Epidermal melanocyte (primary cell): ENCODE measurements around the gene PCDH12.

ENCODE experiments used
- DNase-seq: peaks from one replicate; pipeline ENCODE4 v3.0.0; 2011; ENCODE audit warnings: low spot score; ENCODE audit not compliant: insufficient read length

The PCDH12 gene

DNA sequence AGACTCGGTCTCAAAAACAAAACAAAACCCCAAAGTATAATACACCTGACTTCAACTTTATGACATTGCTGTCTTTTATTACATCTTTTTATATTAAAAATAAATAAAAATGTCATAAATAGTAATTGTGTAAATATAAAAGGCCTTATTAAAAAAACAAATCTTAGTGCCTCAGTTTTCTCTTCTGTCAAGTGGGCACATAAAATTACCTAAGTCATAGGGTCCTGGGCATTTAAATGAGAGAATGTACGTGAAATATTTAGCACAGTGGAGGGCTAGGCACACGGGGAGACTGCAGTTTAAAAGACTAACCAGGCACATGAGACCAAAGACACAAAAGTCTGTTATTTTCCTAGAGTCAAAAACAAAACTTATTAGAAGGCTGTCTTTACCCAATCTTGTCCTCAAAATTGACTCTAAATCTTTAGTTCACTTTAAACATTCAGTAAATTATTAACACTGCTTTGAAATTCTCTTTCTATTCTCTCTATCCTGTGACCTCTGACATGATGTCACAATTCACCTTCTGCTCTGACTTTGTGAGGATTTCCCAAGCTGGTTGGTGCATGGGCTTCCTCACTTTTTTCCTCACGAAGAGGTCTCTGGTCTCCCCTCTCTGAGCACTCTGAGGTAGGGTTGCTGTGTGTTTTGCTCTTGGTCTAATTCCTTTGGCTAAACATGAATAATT is 8.4 kb upstream of the PCDH12 start:
- no peak for DNase-seq

DNA sequence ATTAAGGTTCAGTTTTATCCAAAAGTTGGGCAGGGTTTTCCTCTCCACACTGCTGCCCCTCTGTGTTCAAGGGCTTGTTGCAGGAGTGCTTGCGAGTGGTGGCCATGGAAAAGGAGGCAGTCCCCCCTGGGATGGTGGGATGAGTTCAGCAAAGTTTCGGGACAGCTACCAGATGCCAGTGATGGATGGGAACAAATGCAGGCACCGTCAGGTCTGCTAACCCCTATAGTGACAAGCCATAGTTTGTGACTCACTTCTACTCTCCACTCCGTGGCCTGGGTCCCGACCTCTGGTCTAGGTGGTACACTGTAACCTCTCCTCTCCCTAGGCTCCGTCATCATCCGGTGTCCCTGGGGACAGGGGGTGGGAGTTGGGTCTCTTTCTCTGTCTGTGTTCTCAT is 7.1 kb upstream of the PCDH12 start:
- no peak for DNase-seq

DNA sequence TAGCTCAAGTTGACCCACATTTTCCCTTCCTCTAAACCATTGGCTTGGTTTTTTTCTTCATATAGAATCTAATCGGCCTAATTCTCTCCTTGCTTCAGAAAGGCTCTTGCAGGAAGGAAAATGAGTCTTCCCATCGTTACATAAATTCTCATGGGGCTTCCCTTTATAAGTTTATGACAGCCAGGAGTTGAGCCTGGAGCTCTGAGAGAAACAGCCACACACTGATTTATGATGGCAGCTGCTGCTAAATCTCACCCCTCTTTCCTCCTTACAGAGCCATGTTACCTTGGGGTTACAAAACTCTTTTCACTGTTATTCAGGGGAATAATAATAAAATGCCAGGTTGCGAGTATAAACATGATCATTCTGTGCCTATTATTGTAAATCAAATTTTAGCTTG is 5.7 kb upstream of the PCDH12 start:
- no peak for DNase-seq

DNA sequence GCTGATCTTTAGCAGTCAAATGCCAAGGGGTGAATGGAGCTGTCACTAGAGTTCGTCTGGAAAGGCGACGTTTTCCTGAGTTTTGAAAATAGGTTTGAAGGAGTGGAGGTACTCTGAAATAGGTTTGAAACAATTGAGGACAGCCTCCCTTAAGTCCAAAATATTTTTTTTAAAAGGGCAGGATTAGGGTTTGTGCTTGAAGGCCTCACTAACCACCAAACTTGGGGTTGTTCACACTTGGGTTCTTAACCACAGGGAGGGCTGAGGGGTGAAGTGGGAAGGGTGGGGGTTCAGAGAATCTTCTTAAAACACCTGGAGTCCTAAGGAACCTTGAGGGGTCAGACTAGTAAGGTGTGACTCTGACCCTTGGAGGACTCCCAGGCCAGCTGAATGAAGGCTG is 3.5 kb upstream of the PCDH12 start:
- no peak for DNase-seq

DNA sequence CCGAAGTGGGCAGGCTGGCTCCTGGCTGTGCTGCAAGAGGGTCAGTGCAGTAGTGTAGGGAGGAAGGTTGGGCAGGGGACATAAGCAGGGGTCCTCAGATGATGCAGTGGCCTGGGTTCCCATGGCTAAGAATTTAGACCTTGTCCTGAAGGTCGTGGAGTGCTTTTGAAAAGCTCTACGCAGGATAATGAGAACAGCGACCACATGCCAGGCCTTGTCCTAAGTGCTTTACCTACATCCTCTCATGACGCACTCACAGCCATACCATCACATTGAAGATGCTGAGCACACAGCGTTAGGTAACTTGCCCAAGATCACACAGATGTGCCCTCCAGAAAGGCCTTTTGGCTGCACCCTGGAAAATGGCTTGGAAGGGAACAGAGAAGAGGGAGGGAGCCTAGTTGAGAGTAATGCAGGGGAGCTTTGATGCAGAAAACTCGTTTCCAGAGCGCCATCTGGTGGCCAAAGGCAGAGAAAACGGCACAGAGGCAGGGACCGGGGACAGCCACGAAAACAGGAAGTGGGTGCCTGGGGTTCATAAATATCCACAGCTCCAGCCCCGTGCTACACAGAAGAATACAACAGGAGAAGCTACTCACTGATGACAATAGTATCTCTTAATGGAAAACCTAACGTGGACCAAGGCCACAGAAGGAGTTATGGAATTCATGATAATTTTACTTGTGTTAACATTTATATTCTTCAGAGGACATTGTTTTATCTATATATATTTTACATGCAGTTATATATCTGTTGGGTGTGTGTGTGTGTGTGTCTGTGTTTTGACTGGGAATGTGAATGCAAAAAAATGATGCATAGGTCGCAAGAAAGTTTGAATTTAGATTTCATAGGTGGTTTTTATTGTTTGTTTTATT is 2.7 kb upstream of the PCDH12 start:
- DNase-seq = peak; percentile 85

DNA sequence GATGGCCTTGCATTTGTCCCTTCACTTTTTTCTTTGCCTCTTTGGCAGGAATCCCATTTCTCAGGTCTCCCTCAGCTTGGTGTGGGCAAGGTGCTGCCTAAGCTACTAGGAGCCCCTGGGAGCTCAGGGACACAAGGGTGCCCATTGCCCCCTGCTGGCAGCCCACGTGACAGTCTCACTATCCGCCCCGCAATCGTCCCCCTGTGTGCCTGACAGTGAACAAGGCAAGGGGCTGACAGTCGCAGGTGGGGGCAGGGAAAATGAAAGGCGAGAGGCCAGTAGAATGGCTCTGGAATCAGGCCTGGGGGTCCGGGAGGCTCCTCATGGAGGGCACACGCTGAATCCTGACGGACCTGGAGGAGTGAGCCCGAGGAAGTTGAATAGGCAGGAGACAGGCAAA is 2.0 kb upstream of the PCDH12 start:
- DNase-seq = no peak

DNA sequence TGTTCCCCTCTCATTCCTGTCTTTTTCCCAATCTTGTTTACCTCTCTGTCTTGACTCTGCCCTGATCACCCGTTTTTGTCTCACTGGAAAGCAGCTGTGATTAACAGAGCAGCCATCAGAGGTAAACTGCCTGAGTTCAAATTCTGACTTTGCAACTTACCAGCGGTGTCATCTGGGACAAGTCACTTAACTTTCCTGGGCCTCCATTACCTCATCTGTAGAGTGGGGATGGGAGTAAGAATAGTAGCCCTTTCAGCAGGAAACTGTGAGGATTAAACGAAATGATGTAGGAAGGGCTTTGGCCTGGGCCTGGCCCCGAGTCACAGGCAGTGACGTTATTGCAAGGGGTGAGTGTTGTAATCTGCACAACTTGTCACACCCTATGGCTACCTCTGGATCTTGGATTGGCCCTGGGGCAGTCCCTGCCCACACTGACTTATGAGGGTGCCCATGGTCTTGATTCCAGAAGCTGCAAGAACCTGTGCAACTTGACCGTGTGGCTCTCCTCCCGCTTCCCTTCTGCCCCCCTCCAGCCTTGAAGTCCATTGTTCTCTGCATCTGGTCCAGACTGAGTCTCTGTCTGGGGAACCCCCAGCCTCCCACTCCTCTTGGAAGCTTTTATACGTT is 657 bp upstream of the PCDH12 start:
- no peak for DNase-seq

DNA sequence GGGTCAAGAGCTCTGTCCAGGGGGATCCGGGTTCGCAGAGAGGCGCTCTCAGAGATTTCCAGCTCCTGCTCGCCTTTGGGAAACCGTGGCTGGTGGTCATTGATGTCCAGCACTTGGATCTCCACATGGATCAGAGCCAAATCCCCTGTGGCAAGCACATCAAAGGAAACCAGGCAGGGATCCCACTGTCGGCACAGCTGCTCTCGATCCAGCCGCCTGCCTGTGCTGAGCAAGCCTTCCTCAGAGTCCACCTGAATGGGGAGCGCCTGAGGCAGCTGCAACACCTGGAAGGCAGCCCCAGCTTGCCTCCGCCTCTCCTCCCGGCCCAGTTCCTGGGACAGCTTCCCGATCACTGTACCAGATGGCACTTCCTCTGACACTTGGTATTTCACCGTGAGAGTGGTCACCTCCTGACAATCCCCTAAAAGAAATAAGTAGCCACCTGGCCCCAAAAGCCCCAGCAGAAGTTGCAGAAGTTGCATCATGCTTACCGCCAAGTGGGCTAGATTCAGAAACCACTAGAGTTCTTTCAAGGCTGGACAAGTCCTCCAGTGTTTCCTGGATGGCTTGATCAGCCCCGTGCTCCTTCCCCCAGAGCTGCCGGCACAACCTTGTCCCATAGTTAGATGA is 520 bp downstream of the PCDH12 start:
- no peak for DNase-seq

DNA sequence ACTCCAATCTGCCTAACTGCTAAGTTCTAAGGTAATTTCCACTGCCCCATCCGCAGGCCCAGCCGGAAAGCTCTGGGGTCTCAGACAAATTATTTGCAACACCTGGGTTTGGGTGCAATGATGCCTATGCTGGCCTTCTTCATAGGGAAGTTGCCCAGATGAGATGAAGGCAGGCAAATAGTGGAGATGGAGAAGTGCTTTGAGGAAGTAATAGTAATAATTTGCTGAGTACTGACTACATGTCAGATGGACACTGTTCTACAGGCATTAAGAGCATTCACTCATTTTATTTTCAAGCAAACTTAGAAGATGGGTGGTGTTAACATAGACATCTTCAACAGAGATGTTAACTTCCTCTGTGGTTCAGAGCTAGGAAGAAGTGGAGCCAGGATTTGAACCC is 3.8 kb downstream of the PCDH12 start:
- no peak for DNase-seq

DNA sequence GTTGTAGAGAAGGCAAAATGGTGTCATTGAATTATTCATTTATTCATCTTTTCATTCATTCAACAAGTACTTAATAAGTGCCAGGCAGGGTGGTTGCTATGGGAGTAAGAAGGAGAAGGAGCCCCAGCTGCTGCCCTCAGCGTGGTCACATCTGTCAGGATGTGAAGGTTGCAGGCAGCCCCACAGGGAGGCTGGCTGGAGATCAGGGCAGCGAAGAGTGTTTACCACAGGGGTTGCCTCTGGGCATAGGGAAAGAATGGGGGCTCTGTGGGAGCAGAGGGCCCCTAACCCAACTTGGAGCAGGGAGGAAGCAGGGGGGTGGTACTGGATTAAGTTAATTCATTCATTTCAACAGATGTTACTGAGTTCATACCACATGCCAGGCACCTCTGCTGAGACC is 6.0 kb downstream of the PCDH12 start:
- DNase-seq = no peak

DNA sequence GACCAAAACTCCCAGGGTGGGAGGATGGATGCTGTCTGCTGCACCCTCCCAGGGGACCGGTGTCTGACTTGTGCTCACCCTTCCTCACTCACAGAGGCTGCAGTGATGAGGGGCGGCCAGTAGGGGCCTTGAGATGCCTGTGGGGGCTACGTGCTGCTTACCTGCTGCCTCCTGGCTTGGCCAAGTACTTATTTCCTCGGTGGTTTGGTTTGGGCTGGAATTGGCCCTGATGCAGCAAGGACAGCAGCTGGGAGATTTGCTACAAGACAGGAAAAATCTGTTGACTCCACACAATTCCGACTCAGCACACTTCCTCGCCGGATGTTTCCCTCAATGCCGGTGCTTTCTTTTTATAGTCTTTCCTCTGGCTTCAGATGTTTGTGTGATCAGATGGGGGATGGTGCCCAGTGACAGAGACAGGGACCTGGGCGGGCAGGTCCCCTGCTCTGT is 6.6 kb downstream of the PCDH12 start:
- DNase-seq = no peak

DNA sequence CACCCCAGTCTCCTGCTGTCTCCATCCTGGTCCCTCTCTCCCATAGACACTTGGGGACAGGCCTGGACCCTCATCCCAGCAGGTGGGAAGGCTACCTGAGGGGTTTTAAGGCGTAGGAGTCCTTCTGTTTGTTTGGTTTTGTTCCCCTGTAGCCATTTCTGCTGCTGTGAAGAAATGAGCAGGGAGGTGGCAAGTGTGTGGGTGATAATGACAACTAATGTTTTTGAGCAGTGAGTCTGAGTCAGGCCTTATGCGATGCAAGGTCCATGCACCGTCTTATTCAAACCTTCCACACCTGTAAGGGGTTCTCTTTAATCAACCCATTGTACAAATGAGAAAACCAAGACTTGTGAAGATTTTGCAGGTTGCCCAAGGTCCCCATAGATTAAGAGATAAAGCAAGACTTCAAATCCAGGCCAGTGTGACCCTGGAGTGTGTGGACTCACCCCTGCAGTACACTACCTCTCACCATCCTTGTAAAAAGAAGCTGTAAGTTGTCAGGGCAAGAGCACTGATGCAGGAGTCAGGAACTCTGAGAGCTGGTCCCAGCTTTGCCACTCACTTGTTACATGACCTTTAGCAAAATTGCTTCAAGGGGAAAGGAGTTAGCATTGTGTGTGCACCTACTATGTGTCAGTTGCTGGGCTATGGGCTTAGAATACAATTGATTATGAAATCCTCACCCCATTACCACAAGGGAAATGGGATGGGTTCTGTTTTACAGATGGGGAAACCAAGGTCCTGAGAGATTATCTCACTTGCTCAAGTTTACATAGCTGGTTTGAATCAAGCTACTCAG is 7.6 kb downstream of the PCDH12 start:
- DNase-seq = no peak

DNA sequence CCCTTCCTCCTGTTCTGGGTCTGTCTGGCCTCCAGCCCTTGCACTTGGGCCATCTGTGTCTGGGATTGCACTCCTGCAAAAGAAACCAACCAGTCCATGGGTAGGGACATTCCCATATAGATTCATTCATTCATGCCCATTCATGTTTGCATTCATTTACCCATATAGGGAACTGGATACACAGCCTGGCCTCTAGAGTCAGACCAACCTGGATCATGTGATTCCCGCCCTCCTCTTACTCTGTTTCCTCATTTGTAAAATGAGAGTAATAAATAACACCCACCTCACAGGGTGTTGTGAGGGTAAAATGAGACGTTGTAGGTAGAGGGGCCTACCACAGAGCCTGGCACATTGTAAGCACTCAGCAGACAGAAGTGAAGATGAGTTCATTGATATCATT is 8.5 kb downstream of the PCDH12 start:
- no peak for DNase-seq

DNA sequence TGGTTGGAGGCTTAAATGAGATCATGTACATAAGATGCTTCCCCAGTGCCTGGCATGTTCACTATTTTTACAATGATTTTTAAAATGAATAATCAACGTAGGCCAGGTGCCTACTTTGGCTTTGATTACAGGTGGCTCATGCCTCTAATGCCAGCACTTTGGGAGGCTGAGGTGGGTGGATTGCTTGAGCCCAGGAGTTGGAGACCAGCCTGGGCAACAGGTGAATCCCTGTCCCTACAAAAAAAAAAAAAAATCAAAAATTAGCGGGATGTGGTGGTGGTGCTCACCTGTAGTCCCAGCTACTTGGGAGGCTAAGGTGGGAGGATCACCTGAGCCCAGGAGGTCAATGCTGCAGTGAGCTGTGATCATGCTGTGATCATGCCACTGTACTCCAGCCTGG is 9.2 kb downstream of the PCDH12 start:
- DNase-seq = no peak

DNA sequence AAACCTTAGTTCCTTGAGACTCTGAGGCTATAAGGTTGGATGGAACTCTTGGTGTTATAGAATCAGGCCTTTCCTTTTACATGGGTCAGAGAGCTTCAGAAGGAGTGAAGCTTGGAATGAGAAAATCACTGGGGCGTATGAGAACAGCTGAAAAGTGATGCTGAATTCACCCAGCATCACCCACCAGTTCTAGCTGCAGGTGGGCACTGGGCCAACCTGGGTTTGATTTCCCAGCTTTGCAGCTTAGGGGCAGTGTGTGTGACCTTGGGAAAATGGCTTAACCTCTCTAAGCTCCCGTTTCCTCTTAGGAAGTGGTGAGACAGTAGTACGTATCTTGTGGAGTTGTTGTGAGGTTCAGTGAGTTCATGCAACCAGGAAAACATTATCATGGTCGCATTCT is 10.7 kb downstream of the PCDH12 start:
- no peak for DNase-seq

DNA sequence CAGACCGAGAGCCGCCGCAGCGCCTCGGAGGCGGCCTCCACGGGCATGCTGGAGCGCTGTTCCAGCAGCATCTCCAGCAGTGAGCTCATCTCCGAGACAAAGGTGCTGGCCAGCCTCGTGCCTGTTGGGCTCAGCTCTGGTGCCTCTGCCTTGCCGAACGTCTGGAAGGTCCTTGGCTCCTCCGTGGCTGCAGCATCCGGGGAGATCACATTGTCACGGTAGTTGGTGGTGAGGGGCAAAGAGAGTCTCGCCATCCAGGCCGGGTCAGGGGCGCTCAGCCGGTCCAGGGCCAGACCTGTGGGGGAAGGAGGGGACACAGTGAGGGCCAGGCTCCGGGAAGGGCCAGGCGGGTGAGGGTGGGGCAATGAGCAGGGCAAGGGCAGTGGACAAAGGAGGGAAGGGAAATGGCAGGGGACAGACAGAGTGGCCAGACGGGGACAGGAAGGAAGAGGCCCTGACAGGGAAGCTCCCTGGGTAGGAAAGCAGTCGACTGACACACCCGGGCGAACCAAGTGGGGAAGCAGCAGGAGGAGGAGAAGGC is 12.4 kb downstream of the PCDH12 start:
- no peak for DNase-seq

DNA sequence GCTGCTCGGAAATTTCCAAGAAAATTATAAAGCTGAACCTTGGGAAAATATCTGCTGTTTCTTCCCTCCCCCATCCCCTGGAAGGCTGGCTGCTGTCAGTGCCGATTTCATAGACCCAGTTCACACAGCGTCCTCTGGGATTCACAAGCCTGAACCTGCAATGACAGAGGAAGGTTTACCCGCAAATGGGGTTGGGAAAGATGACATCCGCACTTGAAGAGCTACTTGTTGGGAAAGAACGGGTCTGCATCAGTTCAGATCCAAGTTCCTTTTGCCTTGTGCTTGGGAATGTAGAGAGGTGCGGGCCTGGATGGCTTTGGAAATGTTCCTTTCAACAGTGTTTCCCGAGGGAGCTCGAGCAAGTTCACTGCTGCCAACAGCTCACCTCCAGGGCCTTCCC is 13.9 kb downstream of the PCDH12 start:
- no peak for DNase-seq

DNA sequence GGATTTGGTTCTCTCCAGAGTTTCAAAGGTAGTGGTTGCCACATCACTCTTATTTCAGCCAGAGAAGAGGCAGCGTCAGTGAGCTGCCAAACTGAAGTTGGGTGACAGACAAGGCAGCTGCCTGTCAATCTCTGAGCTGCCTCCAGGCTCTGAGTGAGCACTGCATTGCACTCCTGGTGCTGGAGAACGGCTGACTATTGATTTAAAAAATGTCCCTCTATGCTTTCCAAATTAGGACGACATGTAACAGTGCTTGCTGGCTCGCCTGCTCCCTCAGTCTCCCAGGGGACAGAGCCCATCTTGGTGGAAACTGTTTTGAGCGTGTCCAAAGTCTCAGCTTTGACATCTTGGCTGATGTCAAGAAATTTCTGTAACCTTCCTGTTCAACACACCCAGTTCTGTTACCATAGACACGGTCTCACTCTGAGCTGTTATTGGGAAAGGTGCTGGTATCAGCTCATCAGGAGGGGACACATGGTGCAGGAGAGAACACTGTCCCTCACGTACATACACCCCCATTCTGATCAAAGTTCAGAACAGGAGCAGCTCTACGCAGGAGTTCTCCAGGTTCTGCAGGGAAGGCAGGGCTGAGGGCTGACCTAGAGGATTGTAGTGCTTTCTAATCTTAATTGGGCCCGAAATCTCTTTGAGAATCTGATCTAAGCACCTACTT is 15.7 kb downstream of the PCDH12 start:
- DNase-seq = no peak

DNA sequence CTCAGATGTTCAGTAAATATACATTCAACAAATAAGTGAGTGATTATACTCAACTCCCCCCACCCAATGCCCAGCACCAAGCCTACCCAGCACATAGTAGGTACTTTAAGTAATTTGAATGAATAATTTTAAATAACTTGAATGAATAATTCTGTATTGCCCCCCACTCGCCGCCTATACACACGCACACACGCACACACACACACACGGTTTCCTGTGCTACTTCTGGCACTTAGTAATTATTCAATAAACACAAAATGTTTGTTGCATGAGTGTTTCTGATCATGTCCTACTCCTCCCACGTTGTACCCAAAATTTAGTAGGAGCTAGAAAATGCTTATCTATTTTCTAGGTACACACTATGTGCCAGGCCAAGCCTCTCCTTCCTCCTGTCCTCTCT is 16.2 kb downstream of the PCDH12 start:
- DNase-seq = no peak

DNA sequence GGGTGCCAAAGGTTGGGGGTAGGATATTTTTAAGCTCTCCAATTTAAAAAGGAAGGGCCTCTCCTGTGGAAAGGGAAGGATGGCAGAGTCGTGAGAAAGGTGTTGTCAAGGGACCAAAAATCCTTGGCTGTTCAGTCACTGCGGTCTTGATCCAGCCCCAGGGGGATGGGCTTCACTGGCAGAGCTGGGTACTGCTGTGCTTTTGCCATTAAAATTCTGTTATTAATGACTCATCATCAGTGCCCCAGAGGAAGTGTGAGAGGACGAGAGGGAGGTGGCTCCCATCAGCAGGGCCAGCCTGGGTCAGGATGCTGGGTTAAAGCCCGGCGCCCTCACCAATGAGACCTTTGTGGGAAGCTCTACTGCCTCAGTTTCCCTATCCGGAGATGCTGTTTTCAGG is 16.7 kb downstream of the PCDH12 start:
- DNase-seq = no peak
